T-cell (primary cell): ENCODE results near the gene GPRC5C. TPM values are rescaled to one million over a fixed set of nuclear protein-coding genes. Genes with fewer than 3 reads are reported as not detected.

ENCODE experiments used
- ATAC-seq, 4 experiments: fragments of 200-7000 bp in 3 of 4; fragments of 150-1000 bp in 1 of 4; cut with Tn5 transposase; replicated peaks in 1 of 4; 1 replicate in 3 of 4; 2 replicates in 1 of 4; pipeline ENCODE4 v1.10.0; 2021; ENCODE audit warnings: moderate library complexity in 3 of 4, mild to moderate bottlenecking in 2 of 4, moderate number of reproducible peaks in 1 of 4
- CTCF ChIA-PET, 2 donors: fragments of 300-600 bp; sonication (Branson Sonifier 250); formaldehyde crosslinking; loops; one replicate each; lab custom pipeline; 2022; ENCODE audit warnings: antibody characterized with exemption in 2 of 2; lab: Charles Lee
- POLR2A ChIA-PET, 2 donors: fragments of 300-600 bp; sonication (Branson Sonifier 250); formaldehyde crosslinking; loops; one replicate each; lab custom pipeline; 2022; ENCODE audit warnings: antibody characterized with exemption in 2 of 2; lab: Charles Lee
- DNase-seq, 35 experiments: peaks; one replicate each; pipeline versions ENCODE4 v3.0.0 to v3.0.0-alpha.2; 2013 to 2023
- H3K27ac ChIP-seq: one replicate; pipeline ENCODE4 v1.5.1; 2013; ENCODE audit warnings: low read length
- H3K27me3 ChIP-seq, 2 experiments: replicated peaks in 1 of 2; 1 replicate in 1 of 2; 2 replicates in 1 of 2; pipeline versions ENCODE4 v1.6.1 to v1.7.0; 2013; ENCODE audit warnings: low read length in 1 of 2, mixed read lengths in 1 of 2; ENCODE audit not compliant: control insufficient read depth in 2 of 2, insufficient read depth in 2 of 2; ENCODE audit errors: extremely low read depth in 1 of 2
- H3K36me3 ChIP-seq, 2 donors: 1 replicate in 1 of 2; 2 replicates in 1 of 2; pipeline versions ENCODE4 v1.6.1 to v1.7.0; 2013; ENCODE audit warnings: low read length in 1 of 2; ENCODE audit not compliant: control insufficient read depth in 2 of 2, insufficient read depth in 1 of 2; ENCODE audit errors: extremely low read depth in 1 of 2
- H3K4me1 ChIP-seq, 2 experiments: 1 replicate in 1 of 2; 2 replicates in 1 of 2; pipeline versions ENCODE4 v1.6.1 to v1.7.0; 2013; ENCODE audit warnings: low read length in 2 of 2, mixed read lengths in 1 of 2; ENCODE audit not compliant: insufficient read depth in 2 of 2, control insufficient read depth in 1 of 2; ENCODE audit errors: extremely low read depth in 1 of 2
- H3K4me3 ChIP-seq, 2 donors: 1 replicate in 1 of 2; 2 replicates in 1 of 2; pipeline versions ENCODE4 v1.5.1 to v1.7.0; 2013; ENCODE audit warnings: mild to moderate bottlenecking in 2 of 2, low read length in 1 of 2, moderate library complexity in 1 of 2; ENCODE audit not compliant: control insufficient read depth in 1 of 2; ENCODE audit errors: extremely low read depth in 1 of 2
- H3K9me3 ChIP-seq: 2 replicates; pipeline ENCODE4 v1.7.0; 2013
- H3K27ac Mint-ChIP-seq, 2 donors: one replicate each; pipeline ENCODE4 v1.8.0; 2020 to 2021; ENCODE audit warnings: mild to moderate bottlenecking in 2 of 2, mixed read lengths in 2 of 2
- H3K27me3 Mint-ChIP-seq, 2 donors: one replicate each; pipeline ENCODE4 v1.8.0; 2021 to 2022; ENCODE audit warnings: mixed read lengths in 2 of 2
- H3K36me3 Mint-ChIP-seq: one replicate; pipeline ENCODE4 v1.8.0; 2021; ENCODE audit warnings: mixed read lengths
- H3K4me1 Mint-ChIP-seq, 3 donors: one replicate each; pipeline ENCODE4 v1.8.0; 2020 to 2022; ENCODE audit warnings: mixed read lengths in 3 of 3, mild to moderate bottlenecking in 1 of 3
- H3K4me3 Mint-ChIP-seq, 3 donors: one replicate each; pipeline ENCODE4 v1.8.0; 2020 to 2022; ENCODE audit warnings: mild to moderate bottlenecking in 3 of 3, mixed read lengths in 3 of 3, moderate library complexity in 3 of 3
- H3K9me3 Mint-ChIP-seq, 3 donors: one replicate each; pipeline ENCODE4 v1.8.0; 2020 to 2022; ENCODE audit warnings: mixed read lengths in 3 of 3
- WGBS: methylation state at CpG from one replicate; pipeline ENCODE4 v1.1.5; 2013; ENCODE audit warnings: missing lambda C conversion rate; ENCODE audit not compliant: insufficient coverage; 5-methylcytosine and 5-hydroxymethylcytosine counted together
- total RNA-seq, 35 experiments: library from RNA in 6 of 35; stranded (reverse) in 6 of 35; fragments of 120-200 nt in 1 of 35; gene quantifications; one replicate each; pipeline versions ENCODE4 v1.2.1 to v1.2.4 and lab custom pipeline; 2013 to 2026

GPRC5C gene
- total RNA-seq, 5 donors from 2014 or later (not counting 1 experiment from before 2014, with no cell fraction given) = 0.46 to 1.5 (median 0.55) TPM; not detected in 2

DNA sequence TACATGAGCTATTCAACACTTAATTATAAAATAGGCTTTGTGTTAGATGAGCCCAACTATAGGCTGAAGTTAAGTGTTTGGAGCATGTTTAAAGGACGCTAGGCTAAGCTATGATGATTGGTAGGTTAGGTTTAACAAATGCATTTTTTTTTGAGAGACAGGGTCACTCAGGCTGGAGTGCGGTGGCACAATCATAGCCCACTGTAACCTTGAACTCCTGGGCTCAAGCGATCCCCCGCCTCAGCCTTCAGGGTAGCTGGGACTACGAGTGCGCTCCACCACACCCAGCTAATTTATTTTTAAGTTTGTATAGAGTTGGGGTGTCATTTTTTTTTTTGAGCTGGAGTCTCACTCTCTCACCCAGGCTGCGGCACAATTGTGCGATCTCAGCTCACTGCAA, 19.3 kb upstream of the GPRC5C start:
- H3K27ac ChIP-seq = no peak overlapping the region
- Mint-ChIP-seq H3K4me1 (no peaks in the 10 kb centered on the region), H3K27me3 (peaks cover 0 to 6% of the 10 kb centered on the region in 2 donors), H3K4me3 (no peak overlapping the region), H3K27ac (no peak overlapping the region), H3K9me3 (no peaks in the 10 kb centered on the region), H3K36me3 (no peaks in the 10 kb centered on the region)
- no CpG with 5 or more reads among the region's 8 CpGs for WGBS
- no peak for DNase-seq
- H3K4me1 ChIP-seq = no peaks in the 10 kb centered on the region
- no peaks in the 10 kb centered on the region for H3K36me3 ChIP-seq
- H3K27me3 ChIP-seq = peaks cover 0 to 12% of the 10 kb centered on the region in 2 experiments
- ATAC-seq = no peak
- no peak overlapping the region for H3K4me3 ChIP-seq
- CTCF ChIA-PET = no interaction called here
- POLR2A ChIA-PET = no interaction called here
- no peaks in the 10 kb centered on the region for H3K9me3 ChIP-seq

- Histone ChIP-seq H3K27me3 (peaks cover 0 to 14% of the 10 kb centered on the region in 2 experiments), H3K36me3 (no peaks in the 10 kb centered on the region), H3K4me3 (no peak overlapping the region), H3K27ac (no peak overlapping the region), H3K4me1 (no peaks in the 10 kb centered on the region), H3K9me3 (no peaks in the 10 kb centered on the region)
- POLR2A ChIA-PET = no interaction called here
- Mint-ChIP-seq H3K27ac (no peak overlapping the region), H3K27me3 (peaks cover 0 to 8% of the 10 kb centered on the region in 2 donors), H3K4me1 (no peaks in the 10 kb centered on the region), H3K9me3 (no peaks in the 10 kb centered on the region), H3K4me3 (no peak overlapping the region), H3K36me3 (no peaks in the 10 kb centered on the region)
- CTCF ChIA-PET = no interaction called here
- ATAC-seq (no peak), DNase-seq (no peak)
- 81% methylated on average over 7 of the region's 7 CpGs for WGBS
Measured at GRCh38 chr17:74413491-74413890, 18.4 kb upstream of the GPRC5C start.

GRCh38 chr17:74414510-74414909, 17.4 kb upstream of the GPRC5C start:
- ATAC-seq = no peak
- Mint-ChIP-seq H3K4me1 (no peaks in the 10 kb centered on the region), H3K27me3 (peaks cover 0 to 12% of the 10 kb centered on the region in 2 donors), H3K4me3 (no peak overlapping the region), H3K9me3 (no peaks in the 10 kb centered on the region), H3K27ac (no peak overlapping the region), H3K36me3 (no peaks in the 10 kb centered on the region)
- 92% methylated on average over 2 of the region's 3 CpGs for WGBS
- DNase-seq = no peak
- H3K4me1 ChIP-seq = no peaks in the 10 kb centered on the region
- CTCF ChIA-PET = interaction anchor here in 1 of 2 donors (0.6 kb wide), 1 partner anchor 81 kb away, joined by 3 read pairs; no protein-coding TSS in a partner anchor
- H3K27ac ChIP-seq = no peak overlapping the region
- no peaks in the 10 kb centered on the region for H3K9me3 ChIP-seq
- no peaks in the 10 kb centered on the region for H3K36me3 ChIP-seq
- POLR2A ChIA-PET = no interaction called here
- H3K4me3 ChIP-seq = no peak overlapping the region
- H3K27me3 ChIP-seq = peaks cover 0 to 14% of the 10 kb centered on the region in 2 experiments

GRCh38 chr17:74415608-74416396, 16.1 kb upstream of the GPRC5C start:
- no peaks in the 10 kb centered on the region for H3K9me3 ChIP-seq
- H3K27me3 ChIP-seq = peaks cover 0 to 17% of the 10 kb centered on the region in 2 experiments
- DNase-seq (no peak), ATAC-seq (no peak)
- Mint-ChIP-seq H3K27me3 (peaks cover 0 to 9% of the 10 kb centered on the region in 2 donors), H3K4me1 (no peaks in the 10 kb centered on the region), H3K9me3 (no peaks in the 10 kb centered on the region), H3K36me3 (no peaks in the 10 kb centered on the region), H3K4me3 (no peak overlapping the region), H3K27ac (no peak overlapping the region)
- ChIA-PET POLR2A (interaction anchor here in 1 of 2 donors (0.5 kb wide), 1 partner anchor 13 kb away, joined by 5 read pairs; no protein-coding TSS in a partner anchor), CTCF (no interaction called here)
- no peak overlapping the region for H3K4me3 ChIP-seq
- H3K4me1 ChIP-seq = no peaks in the 10 kb centered on the region
- no peak overlapping the region for H3K27ac ChIP-seq
- 95% methylated on average over 7 of the region's 13 CpGs for WGBS
- H3K36me3 ChIP-seq = no peaks in the 10 kb centered on the region

DNA sequence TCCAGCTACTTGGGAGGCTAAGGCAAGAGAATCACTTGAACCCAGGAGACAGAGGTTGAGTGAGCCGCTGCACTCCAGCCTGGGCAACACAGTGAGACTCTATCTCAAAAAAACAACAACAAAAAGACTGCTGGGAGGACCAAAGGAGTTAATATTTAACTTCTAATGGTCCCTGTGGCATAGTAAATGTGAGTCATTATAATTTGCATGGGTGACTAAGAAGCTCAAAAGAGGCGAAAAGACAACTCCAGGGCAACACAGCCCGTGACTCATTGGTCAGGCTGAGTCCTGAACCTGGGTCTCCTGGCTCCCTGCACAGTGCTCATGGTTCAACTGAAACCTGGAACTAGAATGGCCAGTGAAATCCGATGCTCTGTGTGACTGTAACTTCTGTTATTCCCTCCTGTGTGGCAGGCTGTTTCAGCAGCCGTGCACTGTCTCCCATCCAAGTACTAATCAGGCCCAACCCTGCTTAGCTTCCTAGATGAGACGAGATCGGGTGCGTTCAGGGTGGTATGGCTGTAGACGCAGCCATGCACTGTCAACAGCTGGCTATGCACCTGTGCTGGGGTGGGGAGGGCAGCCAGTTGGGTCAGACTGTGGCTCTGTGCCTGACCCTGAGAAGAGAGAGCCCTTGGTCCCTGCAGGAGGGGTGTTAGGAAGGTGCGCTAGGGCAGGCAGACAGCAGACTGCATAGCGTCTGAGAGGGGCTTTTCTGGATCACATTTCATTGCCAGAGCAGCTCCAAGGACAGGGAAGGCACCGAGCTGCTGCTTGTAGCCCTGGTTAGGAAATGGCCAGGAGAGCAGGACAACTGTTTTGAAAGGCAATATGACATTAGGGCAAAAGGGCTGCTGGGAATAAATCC, 14.5 kb upstream of the GPRC5C start:
- CTCF ChIA-PET = no interaction called here
- Histone ChIP-seq H3K36me3 (no peaks in the 10 kb centered on the region), H3K9me3 (no peaks in the 10 kb centered on the region), H3K27ac (no peak overlapping the region), H3K4me3 (no peak overlapping the region), H3K27me3 (peaks cover 0 to 22% of the 10 kb centered on the region in 2 experiments), H3K4me1 (no peaks in the 10 kb centered on the region)
- no peak for ATAC-seq
- Mint-ChIP-seq H3K36me3 (no peaks in the 10 kb centered on the region), H3K27me3 (peaks cover 0 to 9% of the 10 kb centered on the region in 2 donors), H3K4me1 (no peaks in the 10 kb centered on the region), H3K4me3 (no peak overlapping the region), H3K9me3 (no peaks in the 10 kb centered on the region), H3K27ac (no peak overlapping the region)
- WGBS = 61% methylated on average over 7 of the region's 12 CpGs
- no peak for DNase-seq
- POLR2A ChIA-PET = no interaction called here

- H3K27ac ChIP-seq = no peak overlapping the region
- 91% methylated on average over 7 of the region's 10 CpGs for WGBS
- DNase-seq (no peak), ATAC-seq (no peak)
- H3K27me3 ChIP-seq = peaks cover 0 to 30% of the 10 kb centered on the region in 2 experiments
- no peaks in the 10 kb centered on the region for H3K9me3 ChIP-seq
- Mint-ChIP-seq H3K4me1 (no peaks in the 10 kb centered on the region), H3K36me3 (no peaks in the 10 kb centered on the region), H3K27ac (no peak overlapping the region), H3K4me3 (no peak overlapping the region), H3K9me3 (no peaks in the 10 kb centered on the region), H3K27me3 (peaks cover 7 to 18% of the 10 kb centered on the region in 2 donors)
- H3K4me3 ChIP-seq = no peak overlapping the region
- CTCF ChIA-PET = no interaction called here
- H3K36me3 ChIP-seq = no peaks in the 10 kb centered on the region
- POLR2A ChIA-PET = no interaction called here
- H3K4me1 ChIP-seq = no peaks in the 10 kb centered on the region
Measured at GRCh38 chr17:74419928-74420411, 11.9 kb upstream of the GPRC5C start.
